NCI-H446 (cell line): ENCODE data around the gene IRF2.

Source experiments
- DNase-seq, 2 experiments: peaks; one replicate each; lab custom pipeline; 2025; lab: John Stamatoyannopoulos, UW

The IRF2 gene

DNA sequence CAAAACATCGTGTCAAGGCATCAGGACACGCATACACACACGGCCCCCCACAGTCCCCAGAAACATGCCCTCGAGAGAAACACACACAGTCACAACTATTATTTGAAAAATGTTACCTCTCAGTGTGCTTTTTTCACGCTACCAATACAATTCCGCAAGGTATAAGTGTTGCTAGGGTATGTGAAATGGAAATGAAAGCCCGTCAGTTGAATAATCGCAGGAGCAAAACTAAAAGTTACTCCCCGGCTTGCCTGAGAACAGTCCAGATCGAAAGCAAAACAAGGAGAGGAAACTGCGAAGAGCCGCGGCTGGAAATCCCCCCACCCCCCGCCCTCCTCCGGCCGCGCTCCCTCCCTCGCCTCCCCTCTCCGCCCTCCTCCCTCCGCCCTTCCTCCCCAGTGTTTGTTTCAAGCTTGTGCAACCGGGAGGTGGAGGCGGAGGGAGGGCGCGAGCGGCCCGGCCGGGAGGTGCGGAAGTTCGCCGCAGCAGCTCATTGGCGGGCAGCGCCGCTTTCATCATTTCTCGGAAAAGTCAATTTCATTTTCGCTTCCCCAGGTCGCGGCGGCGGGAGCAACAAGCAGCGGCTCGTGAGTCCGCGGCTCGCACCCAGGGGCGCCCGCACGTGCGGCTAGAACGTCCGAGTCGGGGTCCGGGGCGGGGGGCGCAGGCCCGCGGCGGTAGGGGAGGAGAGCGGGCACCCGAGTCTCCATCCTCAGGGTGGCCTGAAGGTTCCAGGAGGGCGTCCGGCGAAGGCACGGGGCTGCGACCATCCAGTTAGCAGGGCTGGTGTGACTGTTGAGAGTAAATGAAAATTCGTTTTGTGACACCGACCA is at the start of gene IRF2:
Gene IRF2 (minus strand): TSS at position 288 of the 833 bp plus-strand sequence. CDS start 45,486 bp downstream, outside the sequence.
- DNase-seq, result no peak

DNA sequence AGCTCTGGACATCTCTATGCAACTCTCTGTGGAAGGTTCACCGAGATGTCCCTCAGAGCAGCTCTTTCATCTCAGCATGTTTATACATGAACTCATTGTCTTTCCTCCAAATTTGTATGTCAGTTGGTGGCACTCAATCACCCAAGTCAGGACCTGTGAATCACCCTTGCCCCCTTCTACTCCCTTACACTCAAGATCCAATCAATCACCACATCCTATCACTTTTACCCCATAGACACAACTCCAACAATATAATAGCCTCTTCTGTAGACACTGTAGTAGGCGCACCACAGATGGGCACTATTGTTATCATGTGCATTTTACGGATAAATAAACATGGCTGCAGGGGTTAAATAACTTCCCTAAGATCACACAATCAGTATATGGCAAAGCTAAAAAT is 41.3 kb upstream of the IRF2 start:
- no peak for DNase-seq

DNA sequence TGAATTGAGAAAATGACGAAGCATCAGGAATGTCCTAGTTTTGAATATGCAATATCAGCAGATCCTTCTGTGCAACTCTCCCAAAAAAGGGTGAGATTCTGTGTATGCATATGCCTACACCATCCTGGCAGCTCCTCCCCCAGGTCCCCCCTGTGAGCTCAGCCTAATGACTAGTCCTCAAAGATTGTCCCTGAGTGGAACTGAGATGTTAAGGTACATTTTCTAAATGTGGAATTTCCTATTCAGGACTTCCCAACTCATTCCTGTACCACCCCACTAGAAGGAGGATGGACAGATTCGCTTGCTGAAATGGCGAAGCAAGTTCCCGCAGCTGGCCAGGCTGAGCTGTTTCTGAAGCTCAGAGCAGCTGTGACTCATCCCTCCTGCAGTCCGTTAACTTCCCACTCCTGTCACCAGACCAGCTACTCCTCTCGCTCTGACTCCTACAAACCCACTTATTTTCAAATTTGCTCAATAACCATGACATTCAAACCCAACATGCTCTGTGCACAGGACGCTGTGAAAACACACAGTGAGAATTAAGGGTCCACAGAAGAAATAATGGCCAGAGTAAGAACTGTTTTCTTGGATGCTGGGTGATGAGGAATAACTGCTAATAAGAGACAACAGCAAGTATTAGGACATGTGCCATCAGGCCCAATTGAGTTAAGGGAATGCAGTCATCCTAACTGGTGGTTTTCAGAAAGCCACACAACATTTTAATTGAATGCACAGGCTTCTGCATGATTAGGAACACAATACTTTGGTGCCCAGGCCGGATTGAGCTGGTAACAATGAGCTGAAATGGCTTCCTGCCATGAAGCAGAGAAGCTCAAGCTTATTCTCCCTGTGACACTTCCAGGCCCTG is 40.0 kb upstream of the IRF2 start:
- no peak for DNase-seq

DNA sequence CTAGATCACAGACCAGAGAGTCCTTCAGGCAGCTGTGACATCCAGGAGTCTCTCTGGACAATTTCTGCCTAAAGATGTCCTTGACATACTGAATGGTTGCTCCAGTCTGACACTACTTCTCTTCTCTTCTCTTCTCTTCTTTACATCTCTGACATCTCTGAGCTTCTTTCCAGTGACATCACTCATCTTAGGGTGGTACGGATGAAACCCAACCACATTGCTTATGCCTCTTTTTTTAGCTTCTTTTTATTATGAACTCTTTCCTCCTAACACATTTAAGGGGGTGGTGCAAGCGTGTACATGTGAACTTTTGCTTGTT is 39.4 kb upstream of the IRF2 start:
- DNase-seq, result no peak

DNA sequence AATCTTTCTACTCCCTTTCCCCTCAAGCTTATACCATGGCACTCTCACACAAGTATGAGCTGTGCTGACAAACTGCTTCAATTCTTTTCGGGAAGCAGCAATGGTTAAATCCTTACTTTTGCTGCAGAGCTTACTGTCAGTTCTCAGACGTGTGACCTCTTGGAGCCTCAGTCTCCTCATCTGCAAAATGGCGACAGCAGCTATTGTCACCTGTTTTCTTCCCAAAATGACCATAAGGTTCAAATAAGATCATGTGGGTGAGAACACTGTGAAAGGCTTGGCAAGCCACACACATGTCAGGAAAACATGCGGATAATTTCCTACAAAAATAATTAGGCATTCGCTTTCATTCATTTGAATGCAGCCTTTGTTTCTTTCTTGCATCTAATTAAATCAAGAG is 36.8 kb upstream of the IRF2 start:
- DNase-seq, result no peak

DNA sequence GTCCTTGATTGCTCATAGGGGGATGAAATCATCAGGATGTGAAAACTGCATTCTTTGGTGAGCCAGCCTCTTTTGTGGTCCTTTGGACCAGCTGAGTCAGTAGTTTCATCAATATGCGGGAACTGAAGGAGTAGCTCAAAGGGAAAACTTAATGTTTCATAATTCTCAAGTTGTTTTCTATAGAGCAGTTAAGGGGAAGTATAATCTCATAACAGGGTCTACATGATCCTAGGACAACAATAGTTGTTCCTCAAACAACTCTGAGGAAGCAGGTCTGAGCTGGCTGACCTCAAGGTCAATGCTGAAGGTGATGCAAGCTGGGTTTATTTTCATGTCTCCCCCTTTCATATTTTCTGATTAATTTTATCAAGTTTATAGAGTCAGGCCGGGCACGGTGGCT is 36.1 kb upstream of the IRF2 start:
- DNase-seq, result no peak

DNA sequence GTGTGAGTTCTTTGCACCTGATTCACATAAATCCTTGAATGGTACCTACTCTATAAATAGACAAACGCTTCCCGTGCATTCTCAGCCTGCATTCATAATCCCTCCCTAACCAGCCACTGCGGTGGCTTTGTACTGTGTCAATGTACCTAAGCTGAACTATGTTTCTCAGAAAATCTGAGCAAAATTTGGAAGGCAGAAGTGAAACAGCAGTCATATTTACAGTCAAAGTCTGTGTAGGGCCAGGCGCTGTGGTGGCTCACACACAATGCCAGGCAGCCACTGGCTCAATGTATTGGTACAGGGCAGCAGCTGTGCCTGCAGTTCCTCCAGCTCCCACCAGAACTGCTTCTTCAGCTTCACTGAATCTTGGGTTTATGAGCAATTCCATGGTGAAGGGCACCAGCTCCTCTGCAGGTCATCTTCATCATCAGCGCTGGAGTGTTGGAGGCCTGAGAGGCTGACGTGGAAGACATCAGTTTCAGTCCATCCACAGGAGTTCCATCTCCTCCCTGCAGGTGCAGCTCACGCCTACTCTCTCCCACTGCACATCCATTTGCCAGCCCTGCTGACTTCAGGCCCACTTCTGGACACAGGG is 32.3 kb upstream of the IRF2 start:
- no peak for DNase-seq

DNA sequence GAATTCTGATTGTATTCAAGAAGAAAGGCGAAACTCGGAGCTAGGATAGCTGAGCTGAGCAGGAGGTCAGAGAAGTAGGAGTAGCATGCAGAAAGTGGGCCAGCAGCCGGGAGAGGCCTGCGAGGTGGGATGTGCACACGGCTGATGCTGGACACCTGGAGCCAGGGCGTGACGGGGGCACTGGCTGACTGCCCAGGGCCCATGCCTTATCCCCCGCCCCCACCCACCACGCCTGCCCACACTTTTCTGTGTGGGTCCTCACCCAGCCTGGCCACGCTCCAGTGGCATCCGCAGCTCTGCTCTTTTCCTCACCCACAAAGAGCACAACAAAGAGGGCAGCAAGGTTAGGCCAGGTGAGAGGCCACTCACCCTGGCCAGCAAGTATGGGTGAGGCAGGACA is 30.0 kb upstream of the IRF2 start:
- DNase-seq, result no peak

DNA sequence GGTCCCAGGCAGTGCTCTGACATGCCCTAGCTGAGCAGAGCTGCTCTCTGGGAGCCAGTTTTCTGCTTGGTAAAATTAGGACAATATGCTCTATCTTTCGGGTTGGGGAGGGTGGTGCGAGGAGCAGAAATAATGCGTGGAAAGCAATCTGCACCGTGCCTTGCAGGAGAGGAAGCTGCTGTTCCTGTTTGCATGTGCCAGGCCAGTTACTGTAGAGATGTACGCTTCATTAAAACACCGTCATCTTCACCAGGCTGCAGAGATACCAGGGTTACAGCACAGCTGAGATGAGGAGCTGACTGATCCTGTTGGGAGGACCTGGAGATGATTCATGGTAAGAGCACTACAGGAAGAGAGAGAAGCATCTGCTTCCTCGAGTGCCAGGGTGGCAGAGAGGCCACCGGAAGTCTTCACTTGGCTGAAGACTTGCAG is 29.5 kb upstream of the IRF2 start:
- no peak for DNase-seq

DNA sequence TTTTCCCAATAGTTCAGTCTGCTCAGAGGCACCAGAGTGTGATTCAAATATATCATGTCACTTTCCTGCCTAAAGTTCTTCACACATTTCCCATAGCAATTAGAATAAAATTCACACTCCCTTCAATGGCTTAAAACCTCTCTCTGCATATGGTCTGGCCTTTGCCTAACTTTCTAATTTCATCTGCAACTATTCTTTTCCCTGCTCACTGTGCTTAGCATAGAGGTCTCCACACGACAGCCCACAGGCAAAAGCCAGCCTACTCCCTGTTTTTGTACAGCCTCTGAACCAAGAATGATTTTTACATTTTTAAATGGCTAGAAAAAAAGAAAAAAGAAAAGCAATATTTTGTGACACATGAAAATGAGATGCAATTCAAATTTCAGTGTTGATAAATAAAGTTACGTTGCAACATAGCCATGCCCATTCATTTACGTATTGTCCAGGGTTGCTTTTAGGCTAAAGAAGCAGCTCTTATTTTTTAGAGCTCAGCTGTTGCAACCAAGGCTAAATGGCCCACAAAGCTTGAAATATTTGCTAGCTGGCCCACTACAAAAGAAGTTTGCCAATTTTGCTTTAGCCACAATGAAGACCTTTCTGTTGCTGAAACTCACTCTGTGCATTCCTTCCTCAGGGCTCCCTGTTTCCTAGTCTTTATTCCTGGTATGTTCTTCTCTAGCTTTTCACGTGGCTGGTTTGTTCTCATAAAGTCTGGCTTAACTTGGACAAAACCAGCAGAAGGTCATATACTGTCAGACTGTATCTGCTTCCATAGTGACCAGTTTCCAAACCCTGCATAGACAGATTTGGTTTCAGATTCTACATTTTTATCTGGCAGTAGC is 26.6 kb upstream of the IRF2 start:
- no peak for DNase-seq

DNA sequence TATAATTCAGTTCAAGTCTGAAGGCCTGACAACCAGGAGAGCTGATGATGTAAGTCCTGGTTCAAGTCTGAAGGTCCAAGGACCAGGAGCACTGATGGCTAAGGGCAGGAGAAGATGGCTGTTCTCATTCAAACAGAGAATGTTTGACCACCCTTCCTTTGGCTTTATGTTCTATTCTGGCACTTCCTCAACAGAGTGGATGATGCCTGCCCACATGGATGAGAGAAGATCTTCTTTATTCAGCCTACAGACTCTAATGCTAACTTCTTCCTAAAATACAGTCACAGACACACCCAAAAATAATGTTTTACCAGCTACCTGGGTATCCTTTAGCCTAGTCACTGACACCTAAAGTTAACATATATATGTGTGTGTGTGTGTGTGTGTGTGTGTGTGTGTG is 25.6 kb upstream of the IRF2 start:
- DNase-seq, result no peak

DNA sequence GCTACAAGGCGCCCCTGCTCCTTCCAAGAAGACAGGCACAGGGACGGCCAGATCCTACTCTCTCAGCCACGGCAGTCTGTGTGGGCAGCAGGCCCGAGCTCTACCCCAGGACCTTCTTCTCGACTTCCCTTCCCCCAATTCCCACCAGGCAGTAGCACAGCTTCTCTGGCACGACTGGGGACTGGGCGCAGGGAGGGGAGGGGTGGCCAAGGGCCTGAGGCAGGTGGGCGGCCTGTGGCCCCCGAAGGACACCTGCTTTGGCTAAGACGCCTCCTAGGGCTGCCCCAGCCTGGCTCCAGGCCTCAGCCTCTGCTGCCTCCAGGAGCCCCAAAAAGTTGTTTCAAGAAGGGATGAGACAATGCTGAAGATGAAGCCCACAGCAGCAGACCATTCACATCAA is 24.2 kb upstream of the IRF2 start:
- DNase-seq, result no peak

DNA sequence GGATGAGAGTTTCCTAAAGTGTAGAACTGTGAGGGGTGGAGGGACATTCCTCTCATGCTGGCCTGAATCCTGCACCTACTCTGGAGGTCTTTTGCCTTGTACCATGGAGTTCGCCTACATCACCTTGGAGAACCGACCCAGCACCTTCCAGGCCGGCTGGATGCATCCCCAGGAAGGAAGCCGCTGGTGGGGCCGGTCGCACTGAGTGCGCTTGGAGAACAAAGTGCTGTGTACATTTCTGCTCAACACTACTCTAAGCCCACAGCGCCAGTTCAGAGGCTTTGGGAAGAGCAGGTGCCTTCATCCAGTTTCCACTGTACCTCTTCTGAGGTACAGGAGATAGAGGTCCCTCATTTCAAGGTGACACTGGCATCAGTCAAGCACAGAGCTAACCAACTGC is 15.4 kb upstream of the IRF2 start:
- no peak for DNase-seq

DNA sequence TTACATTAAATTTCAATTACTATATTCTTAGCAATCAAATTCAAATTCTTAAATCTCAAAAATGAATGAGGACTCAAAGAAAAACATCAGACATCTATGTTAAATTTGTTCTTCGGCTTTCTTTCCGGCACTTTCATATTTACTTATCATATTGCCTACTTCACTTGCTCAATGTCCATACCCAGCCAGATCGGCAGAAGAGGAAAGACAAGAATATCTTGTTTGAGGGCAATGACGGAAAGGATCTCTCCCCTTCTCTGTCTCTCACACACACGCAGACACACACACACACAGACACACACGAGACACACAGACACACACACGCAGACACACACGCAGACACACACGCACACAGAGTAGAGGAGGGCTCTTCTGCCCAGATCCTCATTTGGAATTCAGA is 13.2 kb upstream of the IRF2 start:
- DNase-seq, result no peak

DNA sequence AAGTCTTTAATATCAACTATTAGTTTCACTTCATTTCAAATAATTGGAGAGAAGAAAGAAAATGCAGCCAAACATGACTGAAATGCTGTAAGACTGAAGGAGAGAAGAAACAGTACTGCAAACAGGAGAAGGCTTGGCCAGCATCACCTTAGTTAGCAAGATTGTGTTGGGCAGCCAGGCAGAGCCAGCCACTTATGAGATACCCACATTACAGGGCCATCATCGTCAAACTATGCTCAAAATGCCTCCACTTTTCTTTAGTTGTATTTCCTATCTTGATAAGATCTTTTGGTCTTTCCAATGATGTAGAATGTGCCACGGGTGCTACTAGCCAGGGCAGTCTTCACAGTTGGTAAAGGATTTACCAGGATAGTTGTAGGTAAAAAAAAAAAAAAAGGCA is 10.9 kb upstream of the IRF2 start:
- no peak for DNase-seq

DNA sequence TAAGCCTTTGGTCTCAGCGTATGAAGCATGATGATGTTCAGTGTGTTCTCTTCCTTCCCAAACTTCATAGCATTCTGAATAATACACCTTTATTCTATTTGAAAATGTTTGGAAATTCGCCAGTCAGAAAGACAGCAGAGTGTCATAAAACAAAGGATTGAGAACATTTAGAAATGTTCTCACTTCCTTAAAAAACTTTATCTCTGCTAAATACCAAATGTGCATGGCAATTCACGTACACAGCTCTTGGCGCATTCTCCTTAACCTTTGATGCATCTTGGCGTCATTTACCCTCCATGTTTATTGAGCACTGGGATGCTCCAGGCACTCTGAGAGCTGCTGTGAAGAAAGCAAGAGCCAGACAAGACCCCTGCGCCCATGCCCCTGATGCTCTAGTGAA is 7.2 kb upstream of the IRF2 start:
- DNase-seq, result no peak

DNA sequence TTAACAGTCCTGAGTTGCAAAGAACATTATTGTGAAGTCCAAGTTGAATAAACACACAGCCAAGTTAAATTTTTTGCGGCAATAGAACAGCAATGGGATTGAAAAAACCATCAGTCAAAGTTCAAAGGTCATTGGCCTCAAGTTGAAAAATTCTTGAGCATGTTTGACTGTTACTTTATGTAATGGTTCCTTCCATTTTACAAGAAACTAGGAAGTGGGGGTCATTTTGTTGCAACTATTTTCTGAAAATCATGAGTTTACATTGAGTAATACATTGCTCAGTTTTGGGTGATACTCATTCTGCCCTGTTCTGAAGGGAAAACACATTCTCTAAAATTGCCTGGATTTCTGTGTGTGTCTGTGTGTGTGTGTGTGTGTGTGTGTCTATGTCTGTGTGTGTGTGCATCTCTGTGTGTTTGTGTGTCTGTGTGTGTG is 5.2 kb upstream of the IRF2 start:
- no peak for DNase-seq

DNA sequence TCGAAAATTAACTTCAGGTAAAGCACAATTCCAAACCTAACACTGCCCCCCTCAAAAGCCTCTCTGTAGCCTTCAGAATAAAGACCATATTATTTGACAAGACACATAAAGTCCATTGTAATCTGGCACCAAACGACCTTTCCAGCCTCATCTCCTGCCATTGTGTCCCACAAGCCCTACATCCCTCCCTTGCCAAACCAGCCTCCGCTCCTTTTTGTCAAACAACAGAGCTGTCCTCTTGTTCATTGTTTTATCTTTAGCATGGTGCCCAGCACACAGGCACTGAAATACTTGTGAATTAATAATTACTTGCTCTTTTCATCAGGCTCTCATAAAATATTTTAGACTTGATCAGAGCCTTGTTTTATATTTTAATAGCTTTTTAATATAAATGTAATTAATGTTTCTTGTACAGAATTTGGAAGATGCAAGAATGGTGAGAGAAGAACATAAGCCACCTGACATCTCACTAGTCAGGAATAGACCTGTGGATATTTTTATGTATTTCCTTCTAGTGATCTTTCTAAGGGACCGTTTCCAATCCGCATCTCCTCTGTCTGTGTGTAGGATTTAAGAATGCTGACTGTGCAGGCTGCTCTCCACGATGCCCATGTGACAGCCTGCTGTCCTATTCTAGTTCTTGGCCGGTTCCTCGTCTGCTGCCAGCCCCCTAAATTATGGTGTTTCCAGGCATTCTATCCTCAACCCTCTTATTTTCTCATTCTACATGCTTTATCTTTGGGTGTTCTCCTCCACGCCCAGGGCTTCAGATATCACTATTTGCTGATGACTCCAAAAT is 3.0 kb upstream of the IRF2 start:
- no peak for DNase-seq

DNA sequence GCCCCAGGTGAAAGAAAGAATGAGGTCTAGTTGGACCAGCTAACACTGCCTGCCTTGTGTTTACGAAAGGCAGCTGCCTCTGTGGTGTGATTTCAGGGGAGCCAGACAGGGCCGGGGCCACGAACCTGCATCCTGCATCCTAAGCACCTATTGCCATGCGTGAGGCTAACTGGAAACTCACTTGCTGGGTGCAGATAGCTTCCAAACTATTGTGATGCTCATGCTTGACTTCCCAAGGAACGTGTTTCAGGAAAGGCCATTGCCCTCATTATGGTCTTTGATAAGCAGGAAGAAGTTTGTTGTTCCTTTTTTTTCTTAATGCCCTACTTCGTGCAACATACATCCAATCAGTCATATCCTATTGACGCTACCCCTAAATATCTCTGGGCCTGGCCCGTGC is 2.3 kb upstream of the IRF2 start:
- no peak for DNase-seq

DNA sequence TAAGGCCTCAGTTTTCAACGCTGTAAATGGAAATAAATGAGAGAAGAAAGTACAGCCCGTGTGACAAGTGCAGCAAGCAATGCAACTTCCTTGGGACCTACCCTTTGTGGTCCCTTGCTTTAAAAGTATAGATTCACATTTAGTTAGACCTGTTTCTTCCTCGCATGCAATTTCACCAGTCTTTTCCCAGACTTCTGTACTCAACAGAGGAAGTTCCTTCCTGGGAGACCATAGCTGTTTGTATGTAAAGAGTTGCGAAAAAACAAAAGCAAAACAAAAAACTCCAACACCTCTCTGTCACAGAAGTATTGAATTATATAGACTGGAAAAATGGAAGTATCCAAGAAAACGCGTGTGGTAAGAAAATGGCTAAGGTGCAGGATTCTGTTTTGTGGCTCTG is 1.1 kb upstream of the IRF2 start:
- no peak for DNase-seq

DNA sequence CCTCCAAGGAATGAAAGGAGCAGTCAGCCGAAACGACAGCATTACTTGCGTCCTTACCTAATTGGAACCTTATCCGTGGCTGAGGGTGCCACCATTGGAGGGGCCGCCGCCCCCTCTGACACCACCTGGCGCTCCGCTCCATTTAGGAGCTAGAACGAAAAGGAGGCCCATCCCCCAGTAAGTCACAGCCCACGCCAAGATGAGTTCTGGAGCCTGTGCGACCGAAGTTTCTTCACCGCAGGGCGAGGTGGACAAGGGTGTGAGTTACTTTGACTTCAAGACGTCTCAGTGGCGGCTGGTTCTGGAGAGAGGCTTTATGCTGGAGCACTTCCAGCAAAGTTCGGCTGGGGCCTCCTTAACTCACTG is 729 bp upstream of the IRF2 start:
- no peak for DNase-seq
